GM19324 (cell line): ENCODE data around the gene NFATC3.

Experiments used
- ATAC-seq: cut with Tn5 transposase; IDR thresholded peaks from one replicate; pipeline ENCODE4 v1.9.1; 2021; ENCODE audit warnings: mild to moderate bottlenecking, moderate library complexity; ENCODE audit not compliant: unreplicated experiment, low FRiP score

The NFATC3 gene

GRCh38 chr16:68085259-68086071, at the start of gene NFATC3:
NFATC3 (plus strand) TSS chr16:68085370; CDS start chr16:68085682, 312 bp downstream.
- peak; percentile 76 for ATAC-seq

- peak; percentile 49 for ATAC-seq
Measured at GRCh38 chr16:68037841-68038597, 47.2 kb upstream of the NFATC3 start.

GRCh38 chr16:68040506-68041288, 44.5 kb upstream of the NFATC3 start:
- ATAC-seq: no peak

- no peak for ATAC-seq
Measured at GRCh38 chr16:68041783-68042182, 43.4 kb upstream of the NFATC3 start.

GRCh38 chr16:68046106-68046505, 39.1 kb upstream of the NFATC3 start:
- no peak for ATAC-seq

GRCh38 chr16:68047987-68048386, 37.2 kb upstream of the NFATC3 start:
- no peak for ATAC-seq

- ATAC-seq: no peak
Measured at GRCh38 chr16:68049449-68049848, 35.7 kb upstream of the NFATC3 start.

- no peak for ATAC-seq
Measured at GRCh38 chr16:68055395-68055794, 29.8 kb upstream of the NFATC3 start.

GRCh38 chr16:68059804-68060203, 25.4 kb upstream of the NFATC3 start:
- ATAC-seq: no peak

GRCh38 chr16:68061396-68061795, 23.8 kb upstream of the NFATC3 start:
- no peak for ATAC-seq

- ATAC-seq: no peak
Measured at GRCh38 chr16:68062910-68063393, 22.2 kb upstream of the NFATC3 start.

- ATAC-seq: no peak
Measured at GRCh38 chr16:68064791-68065365, 20.3 kb upstream of the NFATC3 start.

- no peak for ATAC-seq
Measured at GRCh38 chr16:68065716-68066305, 19.4 kb upstream of the NFATC3 start.

- ATAC-seq: no peak
Measured at GRCh38 chr16:68066763-68067162, 18.4 kb upstream of the NFATC3 start.

GRCh38 chr16:68068926-68069325, 16.2 kb upstream of the NFATC3 start:
- ATAC-seq: no peak

- no peak for ATAC-seq
Measured at GRCh38 chr16:68069511-68070248, 15.5 kb upstream of the NFATC3 start.

GRCh38 chr16:68070249-68070730, 14.9 kb upstream of the NFATC3 start:
- no peak for ATAC-seq

- no peak for ATAC-seq
Measured at GRCh38 chr16:68070806-68071517, 14.2 kb upstream of the NFATC3 start.

GRCh38 chr16:68071518-68071901, 13.7 kb upstream of the NFATC3 start:
- no peak for ATAC-seq
